H9 (cell line): ENCODE results near the gene CCR3. TPM values are rescaled to one million over a fixed set of nuclear protein-coding genes. Genes with fewer than 3 reads are reported as not detected.

Experiments
- DNase-seq: peaks from one replicate; pipeline ENCODE4 v3.0.0-alpha.2; 2017
- H2AFZ ChIP-seq: one replicate; pipeline ENCODE4 v1.6.1; 2013; ENCODE audit warnings: mild to moderate bottlenecking, low read length, control low read depth, moderate library complexity
- H2AK5ac ChIP-seq: 2 replicates; pipeline ENCODE4 v1.6.1; 2013; ENCODE audit warnings: low read length, control low read depth, mixed read lengths; ENCODE audit not compliant: insufficient read length
- H2BK120ac ChIP-seq: one replicate; pipeline ENCODE4 v1.6.1; 2013; ENCODE audit warnings: low read depth, mild to moderate bottlenecking, low read length, control low read depth, inconsistent platforms; ENCODE audit not compliant: poor library complexity, severe bottlenecking
- H2BK12ac ChIP-seq: 2 replicates; pipeline ENCODE4 v1.6.1; 2013; ENCODE audit warnings: low read length, control low read depth, mixed read lengths, low read depth; ENCODE audit not compliant: insufficient read length
- H2BK15ac ChIP-seq: 2 replicates; pipeline ENCODE4 v1.6.1; 2013; ENCODE audit warnings: low read depth, low read length, control low read depth
- H2BK20ac ChIP-seq: one replicate; pipeline ENCODE4 v1.6.1; 2013; ENCODE audit warnings: low read depth, mild to moderate bottlenecking, low read length, control low read depth, inconsistent platforms; ENCODE audit not compliant: poor library complexity, severe bottlenecking
- H2BK5ac ChIP-seq: 2 replicates; pipeline ENCODE4 v1.6.1; 2013; ENCODE audit warnings: low read length, control low read depth, mixed read lengths; ENCODE audit not compliant: insufficient read length
- H3K14ac ChIP-seq: 2 replicates; pipeline ENCODE4 v1.6.1; 2013; ENCODE audit warnings: low read length, control low read depth; ENCODE audit not compliant: insufficient read depth
- H3K18ac ChIP-seq: 2 replicates; pipeline ENCODE4 v1.6.1; 2013; ENCODE audit warnings: low read depth, mild to moderate bottlenecking, mixed read lengths, low read length, control low read depth; ENCODE audit not compliant: insufficient read length
- H3K23ac ChIP-seq: 2 replicates; pipeline ENCODE4 v1.6.1; 2013; ENCODE audit warnings: low read length, control low read depth, mixed read lengths, low read depth; ENCODE audit not compliant: insufficient read length
- H3K23me2 ChIP-seq: 2 replicates; pipeline ENCODE4 v1.6.1; 2013; ENCODE audit warnings: low read depth, mild to moderate bottlenecking, mixed read lengths, low read length, control low read depth; ENCODE audit not compliant: insufficient read length, poor library complexity, severe bottlenecking
- H3K27ac ChIP-seq: 2 replicates; pipeline ENCODE4 v1.5.1; 2013; ENCODE audit warnings: low read length, control low read depth, mixed read lengths, low read depth; ENCODE audit not compliant: insufficient read length
- H3K27me3 ChIP-seq: 2 replicates; pipeline ENCODE4 v1.6.1; 2013; ENCODE audit warnings: low read length, control low read depth, inconsistent platforms; ENCODE audit not compliant: insufficient read depth
- H3K4ac ChIP-seq: 2 replicates; pipeline ENCODE4 v1.6.1; 2013; ENCODE audit warnings: low read depth, mild to moderate bottlenecking, control low read depth, inconsistent platforms, low read length, moderate library complexity
- H3K4me1 ChIP-seq: 2 replicates; pipeline ENCODE4 v1.6.1; 2013; ENCODE audit warnings: low read length, control low read depth, inconsistent platforms; ENCODE audit not compliant: insufficient read depth
- H3K4me2 ChIP-seq: 2 replicates; pipeline ENCODE4 v1.6.1; 2013; ENCODE audit warnings: low read length, control low read depth, mixed read lengths; ENCODE audit not compliant: insufficient read length, insufficient read depth
- H3K56ac ChIP-seq: 2 replicates; pipeline ENCODE4 v1.6.1; 2013; ENCODE audit warnings: low read depth, mild to moderate bottlenecking, mixed read lengths, low read length, control low read depth; ENCODE audit not compliant: insufficient read length
- H3K79me1 ChIP-seq: 2 replicates; pipeline ENCODE4 v1.6.1; 2013; ENCODE audit warnings: low read depth, mild to moderate bottlenecking, moderate library complexity, low read length, control low read depth, inconsistent platforms; ENCODE audit not compliant: insufficient read depth, poor library complexity, severe bottlenecking
- H3K79me2 ChIP-seq: 2 replicates; pipeline ENCODE4 v1.6.1; 2013; ENCODE audit warnings: low read length, control low read depth, inconsistent platforms; ENCODE audit not compliant: insufficient read depth
- H3K9ac ChIP-seq: 2 replicates; pipeline ENCODE4 v1.6.1; 2013; ENCODE audit warnings: low read length, control low read depth, mixed read lengths; ENCODE audit not compliant: insufficient read length; ENCODE audit errors: extremely low read depth
- H3K9me3 ChIP-seq: one replicate; pipeline ENCODE4 v1.6.1; 2013; ENCODE audit warnings: low read depth, low read length, inconsistent platforms; ENCODE audit not compliant: control insufficient read depth
- H3T11ph ChIP-seq: one replicate; pipeline ENCODE4 v1.6.1; 2013; ENCODE audit warnings: mild to moderate bottlenecking, low read length, control low read depth, inconsistent platforms
- H4K20me1 ChIP-seq: one replicate; pipeline ENCODE4 v1.6.1; 2013; ENCODE audit not compliant: control insufficient read depth, insufficient read length, insufficient read depth
- H4K5ac ChIP-seq: 2 replicates; pipeline ENCODE4 v1.6.1; 2013; ENCODE audit warnings: low read depth, mild to moderate bottlenecking, mixed read lengths, low read length, control low read depth; ENCODE audit not compliant: insufficient read length
- H4K8ac ChIP-seq: replicated peaks from 2 replicates; pipeline ENCODE4 v1.6.1; 2013; ENCODE audit warnings: low read length, control low read depth, mixed read lengths, low read depth; ENCODE audit not compliant: insufficient read length
- H4K91ac ChIP-seq: 2 replicates; pipeline ENCODE4 v1.6.1; 2013; ENCODE audit warnings: low read depth, mild to moderate bottlenecking, moderate library complexity, mixed read lengths, low read length, control low read depth; ENCODE audit not compliant: insufficient read length
- H3K27ac Mint-ChIP-seq, 3 experiments: 2 replicates in 2 of 3; 3 replicates in 1 of 3; pipeline ENCODE4 v1.8.0; 2020 to 2021; ENCODE audit warnings: mixed read lengths in 3 of 3, mild to moderate bottlenecking in 1 of 3, moderate library complexity in 1 of 3
- H3K27me3 Mint-ChIP-seq: 2 replicates; pipeline ENCODE4 v1.8.0; 2021; ENCODE audit warnings: low read depth, mild to moderate bottlenecking, moderate library complexity, mixed read lengths
- H3K36me3 Mint-ChIP-seq, 3 experiments: 2 replicates in 2 of 3; 3 replicates in 1 of 3; pipeline ENCODE4 v1.8.0; 2020 to 2021; ENCODE audit warnings: low read depth in 3 of 3, mixed read lengths in 3 of 3; ENCODE audit not compliant: insufficient read depth in 1 of 3
- H3K4me1 Mint-ChIP-seq, 2 experiments: 2 replicates each; pipeline ENCODE4 v1.8.0; 2020; ENCODE audit warnings: mixed read lengths in 2 of 2
- H3K4me3 Mint-ChIP-seq, 2 experiments: 2 replicates in 1 of 2; 3 replicates in 1 of 2; pipeline ENCODE4 v1.8.0; 2020 to 2021; ENCODE audit warnings: mild to moderate bottlenecking in 2 of 2, mixed read lengths in 2 of 2, moderate library complexity in 1 of 2
- H3K9me3 Mint-ChIP-seq, 2 experiments: 2 replicates in 1 of 2; 3 replicates in 1 of 2; pipeline ENCODE4 v1.8.0; 2020; ENCODE audit warnings: mild to moderate bottlenecking in 2 of 2, mixed read lengths in 2 of 2, moderate library complexity in 1 of 2
- WGBS: extraction: QIAGEN DNeasy Blood & Tissue Kit; methylation state at CpG from one replicate; pipeline ENCODE4 v1.1.7; 2013; ENCODE audit warnings: missing lambda C conversion rate, low lambda C conversion rate, mixed read lengths; ENCODE audit not compliant: insufficient read length; ENCODE audit errors: extremely low coverage; 5-methylcytosine and 5-hydroxymethylcytosine counted together
- total RNA-seq: library from RNA; stranded (reverse); gene quantifications from 2 replicates; pipeline ENCODE4 v1.2.1, GENCODE V29; 2021
- TF ChIP-seq, protein P1 (sequence below): fragments of 200-600 bp; sonication (generic); conservative IDR thresholded peaks from 3 replicates; pipeline ENCODE4 v1.8.0; 2021; ENCODE audit warnings: antibody characterized with exemption, mild to moderate bottlenecking

The CCR3 gene
- total RNA-seq, 1 experiment from 2014 or later: not detected

DNA sequence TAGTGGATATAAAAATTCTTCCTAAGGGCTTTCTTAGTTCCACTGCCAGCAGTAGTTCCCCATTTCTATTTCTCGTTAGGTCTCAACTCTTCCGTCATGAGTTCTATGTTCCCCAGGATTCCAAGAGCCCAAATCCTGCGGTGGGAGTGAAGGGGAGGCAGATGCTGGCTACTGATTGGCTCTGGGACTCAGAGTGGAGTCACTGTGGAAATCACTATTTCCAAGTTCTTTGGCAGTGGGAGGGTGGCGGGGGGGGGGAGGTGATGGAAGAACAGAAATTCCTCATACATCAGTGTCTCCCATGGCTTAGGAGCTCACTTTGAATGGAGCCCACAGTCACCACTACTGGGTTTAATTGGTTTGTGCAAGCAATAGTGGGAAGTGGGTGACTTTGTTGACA lies 39.7 kb upstream of the CCR3 start:
- no peaks in the 10 kb centered on the region for H3K36me3 Mint-ChIP-seq
- WGBS: no CpG with 5 or more reads among the region's 4 CpGs
- Histone ChIP-seq H2AFZ (no peak overlapping the region), H3K23me2 (no peaks in the 10 kb centered on the region), H3K56ac (no peak overlapping the region), H3K79me2 (no peaks in the 10 kb centered on the region), H3K4ac (no peak overlapping the region), H2AK5ac (no peak overlapping the region), H3K9me3 (no peaks in the 10 kb centered on the region), H3K27me3 (no peaks in the 10 kb centered on the region; the same call in 1 of the 2 replicates), H4K20me1 (no peaks in the 10 kb centered on the region), H3K14ac (no peak overlapping the region), H2BK20ac (no peak overlapping the region), H3K4me1 (no peaks in the 10 kb centered on the region), H3K9ac (no peak overlapping the region), H2BK5ac (no peak overlapping the region), H3K23ac (no peak overlapping the region), H4K5ac (no peak overlapping the region), H4K91ac (no peak overlapping the region), H3K79me1 (no peaks in the 10 kb centered on the region), H3K4me2 (no peak overlapping the region), H2BK12ac (no peak overlapping the region), H2BK15ac (no peak overlapping the region), H4K8ac (no peak overlapping the region), H3T11ph (no peak overlapping the region), H2BK120ac (no peak overlapping the region), H3K18ac (no peak overlapping the region), H3K27ac (no peak overlapping the region)
- H3K4me3 Mint-ChIP-seq: no peak overlapping the region
- H3K27ac Mint-ChIP-seq: no peak overlapping the region
- DNase-seq: no peak
- H3K4me1 Mint-ChIP-seq: peaks cover 10 to 11% of the 10 kb centered on the region in 2 experiments
- H3K27me3 Mint-ChIP-seq: peaks cover 7% of the 10 kb centered on the region
- TF ChIP-seq, protein P1, sequence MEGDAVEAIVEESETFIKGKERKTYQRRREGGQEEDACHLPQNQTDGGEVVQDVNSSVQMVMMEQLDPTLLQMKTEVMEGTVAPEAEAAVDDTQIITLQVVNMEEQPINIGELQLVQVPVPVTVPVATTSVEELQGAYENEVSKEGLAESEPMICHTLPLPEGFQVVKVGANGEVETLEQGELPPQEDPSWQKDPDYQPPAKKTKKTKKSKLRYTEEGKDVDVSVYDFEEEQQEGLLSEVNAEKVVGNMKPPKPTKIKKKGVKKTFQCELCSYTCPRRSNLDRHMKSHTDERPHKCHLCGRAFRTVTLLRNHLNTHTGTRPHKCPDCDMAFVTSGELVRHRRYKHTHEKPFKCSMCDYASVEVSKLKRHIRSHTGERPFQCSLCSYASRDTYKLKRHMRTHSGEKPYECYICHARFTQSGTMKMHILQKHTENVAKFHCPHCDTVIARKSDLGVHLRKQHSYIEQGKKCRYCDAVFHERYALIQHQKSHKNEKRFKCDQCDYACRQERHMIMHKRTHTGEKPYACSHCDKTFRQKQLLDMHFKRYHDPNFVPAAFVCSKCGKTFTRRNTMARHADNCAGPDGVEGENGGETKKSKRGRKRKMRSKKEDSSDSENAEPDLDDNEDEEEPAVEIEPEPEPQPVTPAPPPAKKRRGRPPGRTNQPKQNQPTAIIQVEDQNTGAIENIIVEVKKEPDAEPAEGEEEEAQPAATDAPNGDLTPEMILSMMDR: no peak
- H3K9me3 Mint-ChIP-seq: peaks cover 0 to 2% of the 10 kb centered on the region in 2 experiments; a peak in 2 of 5 replicates
